GM18907 (cell line): ENCODE measurements around the gene CCM2.

Source experiments
- ATAC-seq: cut with Tn5 transposase; IDR thresholded peaks from one replicate; pipeline ENCODE4 v1.9.1; 2021; ENCODE audit warnings: mild to moderate bottlenecking, moderate library complexity; ENCODE audit not compliant: unreplicated experiment

The CCM2 gene

GRCh38 chr7:45000093-45001032 is at the start of gene CCM2:
Gene CCM2, plus strand, starts transcription at chr7:45000201. Its CDS starts 133 bp downstream, at chr7:45000334.
- no peak for ATAC-seq

DNA sequence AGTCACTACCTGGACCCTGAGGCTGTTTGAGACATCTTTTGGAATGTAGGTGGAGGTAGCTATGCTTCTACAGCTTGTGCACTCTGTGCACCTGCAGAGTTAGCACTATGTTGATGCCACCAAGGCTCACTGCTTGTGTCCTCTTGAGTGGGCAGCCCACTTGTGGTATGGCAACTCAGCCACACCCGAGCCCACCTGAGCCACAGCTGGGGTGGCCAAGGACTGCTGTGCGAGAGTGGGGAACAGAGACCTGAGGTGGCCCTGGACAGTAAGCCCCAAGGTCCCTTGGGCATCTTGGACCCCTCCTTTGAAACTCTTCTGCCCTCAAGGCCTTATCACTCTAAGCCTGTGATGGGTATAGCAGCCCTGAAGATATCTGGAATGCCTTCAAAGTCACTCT is 46.8 kb upstream of the CCM2 start:
- no peak for ATAC-seq

DNA sequence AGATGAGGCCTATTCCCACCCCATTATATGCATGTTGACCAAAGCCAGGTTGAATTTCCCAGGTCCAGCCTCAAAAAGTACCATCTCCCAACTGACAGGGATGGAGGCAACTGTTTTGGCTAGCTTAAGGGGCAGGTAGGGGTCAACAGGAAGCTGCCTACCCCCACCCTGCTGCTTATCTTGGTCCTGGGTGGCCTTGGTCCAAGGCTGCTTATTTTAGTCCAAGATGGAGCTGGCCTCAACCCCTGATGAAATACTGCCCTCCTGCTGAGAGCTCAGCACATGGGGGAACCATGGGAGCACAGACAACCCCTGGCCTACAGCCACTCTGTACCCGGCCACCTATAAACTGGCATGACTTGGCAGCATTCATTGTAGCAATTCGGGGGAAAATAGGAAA is 44.3 kb upstream of the CCM2 start:
- ATAC-seq = no peak

GRCh38 chr7:44956157-44956766 is 43.7 kb upstream of the CCM2 start:
- ATAC-seq = no peak

DNA sequence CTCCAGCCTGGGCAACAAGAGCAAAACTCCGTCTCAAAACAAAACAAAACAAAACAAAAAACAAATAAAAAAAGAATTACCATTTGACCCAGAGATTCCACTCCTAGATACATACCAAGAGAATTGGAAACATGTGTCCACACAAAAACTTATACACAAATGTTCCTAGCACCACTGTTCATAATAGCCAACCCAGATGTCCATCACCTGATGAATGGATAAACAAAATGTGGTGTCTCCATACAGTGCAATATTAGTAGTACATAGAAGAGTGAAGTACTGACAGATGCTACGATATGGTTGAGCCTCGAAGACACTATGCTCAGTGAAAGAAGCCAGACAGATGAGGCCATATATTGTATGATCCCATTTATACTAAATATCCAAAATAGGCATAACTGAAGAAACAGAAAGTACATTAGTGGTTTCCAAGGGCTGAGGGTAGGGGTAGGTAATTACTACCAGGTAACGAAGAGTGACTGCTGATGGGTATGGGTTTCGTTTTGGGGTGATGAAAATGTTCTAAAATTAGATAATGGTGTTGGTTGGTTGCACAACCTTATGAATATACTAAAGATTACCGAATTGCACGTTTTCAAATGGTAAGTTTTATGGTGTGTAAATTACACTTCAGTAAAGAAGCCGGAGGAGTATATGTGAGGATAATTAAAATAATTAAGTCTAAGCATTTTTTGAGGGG is 41.2 kb upstream of the CCM2 start:
- no peak for ATAC-seq

DNA sequence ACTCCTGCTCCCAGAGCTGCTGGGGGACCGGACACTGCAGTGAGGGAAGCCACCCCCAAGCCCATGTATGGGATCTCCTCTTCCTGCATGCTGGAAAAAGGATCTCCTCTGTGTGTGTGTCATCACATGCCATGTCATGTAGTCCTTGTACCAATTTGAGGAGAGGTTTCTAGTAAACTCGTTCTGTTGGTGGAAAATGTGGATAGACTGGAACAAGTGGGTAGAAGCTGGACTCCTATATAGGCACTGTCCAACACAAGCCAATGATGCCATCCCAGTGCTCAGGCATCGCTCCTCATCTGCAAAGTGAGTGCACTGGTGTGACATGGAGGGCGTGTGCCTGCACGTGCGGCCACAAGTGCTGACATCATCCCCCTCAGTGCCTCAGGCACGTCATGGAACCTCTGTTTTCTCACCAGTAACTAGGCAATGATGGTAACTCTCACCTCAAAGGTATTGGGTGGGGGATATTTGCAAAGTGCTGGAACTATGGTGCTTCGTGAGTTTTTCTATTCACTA is 40.5 kb upstream of the CCM2 start:
- no peak for ATAC-seq

- ATAC-seq = no peak
These were observed 39.9 kb upstream of the CCM2 start for GRCh38 chr7:44960011-44960580.

- no peak for ATAC-seq
These were observed 38.0 kb upstream of the CCM2 start for GRCh38 chr7:44961844-44962482.

GRCh38 chr7:44962483-44963251 is 37.3 kb upstream of the CCM2 start:
- ATAC-seq = no peak

GRCh38 chr7:44963364-44964290 is 36.4 kb upstream of the CCM2 start:
- ATAC-seq = no peak

DNA sequence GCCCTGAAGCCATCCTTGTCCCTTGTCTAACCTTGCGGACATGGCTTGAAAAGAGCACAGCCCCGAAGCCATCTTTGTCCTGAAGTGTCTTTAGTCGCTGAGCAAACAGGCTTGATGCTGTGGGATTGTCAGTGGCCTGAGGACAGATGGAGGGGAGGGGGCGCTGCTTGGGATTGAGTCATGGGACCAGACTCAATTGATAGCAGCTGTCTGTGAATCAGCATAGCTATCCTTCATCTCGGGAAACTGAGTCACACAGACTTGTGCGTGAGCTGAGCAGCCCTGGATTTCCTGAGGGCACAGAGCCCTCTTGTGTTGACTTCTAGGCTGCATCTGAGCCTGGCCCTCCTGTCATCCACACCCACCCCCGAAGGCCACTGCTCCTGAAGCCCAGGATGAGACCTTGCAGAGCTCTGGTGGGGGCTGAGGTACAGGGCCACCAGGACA is 35.6 kb upstream of the CCM2 start:
- ATAC-seq = no peak

GRCh38 chr7:44964831-44965440 is 35.1 kb upstream of the CCM2 start:
- ATAC-seq = no peak

- no peak for ATAC-seq
These were observed 34.5 kb upstream of the CCM2 start for GRCh38 chr7:44965441-44965903.

DNA sequence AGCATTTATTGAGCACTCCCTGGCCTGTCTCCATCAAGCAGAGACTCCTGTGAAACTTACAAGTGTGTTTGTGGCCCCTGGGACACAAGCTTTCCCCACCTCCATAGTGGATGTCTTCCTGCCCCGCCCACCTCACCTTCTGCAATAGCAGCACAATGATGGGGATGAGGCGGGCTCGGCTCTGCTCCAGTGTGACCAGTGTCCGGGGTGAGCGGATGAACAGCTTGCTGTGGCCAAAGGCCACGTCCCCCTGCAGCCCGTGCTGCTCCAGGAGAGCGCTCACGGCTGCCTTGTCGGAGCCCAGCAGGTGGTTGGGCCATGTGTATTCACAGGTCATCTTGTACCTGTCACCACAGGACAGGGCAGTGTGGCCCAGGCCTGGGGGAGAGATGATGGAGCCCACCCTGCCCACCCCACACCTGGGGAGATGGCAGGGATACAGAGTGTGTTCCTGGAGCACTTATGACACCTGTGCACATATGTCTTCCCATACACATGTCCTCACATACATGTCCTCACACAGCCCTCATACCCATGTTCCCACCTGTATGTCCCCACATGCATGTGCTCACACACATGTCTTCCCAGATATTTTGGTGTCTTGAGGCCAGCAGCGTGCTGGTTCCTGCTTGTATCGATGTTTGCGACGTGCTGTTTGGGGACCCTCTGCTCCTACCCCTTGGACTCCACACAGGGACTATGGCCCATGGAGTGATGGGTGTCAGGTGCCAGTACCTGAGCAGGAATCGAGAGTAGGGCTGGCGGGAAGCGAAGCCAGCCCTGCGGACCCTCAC is 33.9 kb upstream of the CCM2 start:
- ATAC-seq = no peak

DNA sequence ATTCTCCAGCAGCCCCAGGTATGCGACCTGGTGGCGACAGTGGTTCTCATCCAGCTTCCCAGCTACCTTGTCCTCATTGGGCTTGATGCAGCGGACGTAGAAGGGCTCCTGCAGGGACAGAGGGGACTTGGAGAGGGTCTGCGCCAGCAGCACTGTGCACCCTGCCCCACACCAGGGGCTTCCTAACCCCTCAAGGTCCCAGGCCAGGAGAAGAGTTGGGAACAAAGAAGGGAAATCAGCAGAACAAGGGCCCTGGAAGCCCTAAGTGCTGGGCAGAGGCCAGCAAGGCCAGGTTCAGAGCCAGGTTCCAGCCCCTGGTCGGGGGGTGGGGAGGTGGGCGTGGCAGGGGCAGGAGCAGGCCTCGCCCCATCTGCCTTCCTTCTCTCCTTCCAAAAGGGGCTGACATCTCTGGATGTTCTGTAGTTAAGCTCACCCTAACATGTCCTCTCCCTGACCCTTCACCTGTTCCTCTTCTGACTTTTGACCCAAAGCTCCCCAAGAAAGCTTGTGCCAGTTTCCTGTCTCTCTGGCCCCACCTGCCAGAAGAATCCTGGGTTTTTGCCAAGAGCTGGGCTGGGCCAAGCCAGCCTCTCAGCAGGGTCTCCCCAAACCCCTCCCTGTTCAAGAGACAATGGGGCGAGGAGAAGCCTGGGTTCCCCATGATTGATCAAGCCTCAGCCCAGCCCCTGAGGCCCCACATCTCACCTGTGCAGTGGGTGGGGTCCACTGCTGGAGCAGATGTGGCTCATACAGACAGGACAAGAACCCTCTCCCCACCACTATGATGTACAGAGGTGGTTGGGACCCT is 33.1 kb upstream of the CCM2 start:
- ATAC-seq = no peak

- ATAC-seq = no peak
These were observed 32.2 kb upstream of the CCM2 start for GRCh38 chr7:44967571-44968446.
